GM12891 (cell line): ENCODE data around the gene HEATR5A.

ENCODE experiments used
- PAX5 ChIP-seq: IDR thresholded peaks from 2 replicates; pipeline ENCODE4 v1.6.1; 2011; ENCODE audit warnings: low read length, moderate library complexity, mild to moderate bottlenecking; ENCODE audit not compliant: insufficient read depth, severe bottlenecking
- POLR2A ChIP-seq: IDR thresholded peaks from 2 replicates; pipeline ENCODE4 v1.6.1; 2011; ENCODE audit warnings: low read depth, low read length, control low read depth
- POLR2AphosphoS5 ChIP-seq: IDR thresholded peaks from 2 replicates; pipeline ENCODE4 v1.6.1; 2011; ENCODE audit warnings: low read depth, low read length, control low read depth
- POU2F2 ChIP-seq: IDR thresholded peaks from 2 replicates; pipeline ENCODE4 v1.6.1; 2011; ENCODE audit warnings: low read depth, mild to moderate bottlenecking, control low read depth, low read length, moderate library complexity
- SPI1 ChIP-seq: IDR thresholded peaks from 2 replicates; pipeline ENCODE4 v1.6.1; 2011; ENCODE audit warnings: low read depth, low read length, control low read depth
- TAF1 ChIP-seq: IDR thresholded peaks from 2 replicates; pipeline ENCODE4 v1.6.1; 2011; ENCODE audit warnings: low read depth, low read length, control low read depth

- peak; percentile 89 for TF ChIP-seq POLR2A
- TF ChIP-seq POLR2AphosphoS5: peak; percentile 80
- no peak for TF ChIP-seq SPI1
- 0 out of 2 replicates have a peak, but pooled peaks have one; percentile 44 for TF ChIP-seq POU2F2
- TF ChIP-seq TAF1: 0 out of 2 replicates have a peak, but pooled peaks have one; percentile 59
- TF ChIP-seq PAX5: no peak
These were observed 36.7 kb upstream of the HEATR5A start, which contains the start of gene DTD2 for GRCh38 chr14:31456841-31457664.
